ENCODE results near the gene TSPAN9.

DNA sequence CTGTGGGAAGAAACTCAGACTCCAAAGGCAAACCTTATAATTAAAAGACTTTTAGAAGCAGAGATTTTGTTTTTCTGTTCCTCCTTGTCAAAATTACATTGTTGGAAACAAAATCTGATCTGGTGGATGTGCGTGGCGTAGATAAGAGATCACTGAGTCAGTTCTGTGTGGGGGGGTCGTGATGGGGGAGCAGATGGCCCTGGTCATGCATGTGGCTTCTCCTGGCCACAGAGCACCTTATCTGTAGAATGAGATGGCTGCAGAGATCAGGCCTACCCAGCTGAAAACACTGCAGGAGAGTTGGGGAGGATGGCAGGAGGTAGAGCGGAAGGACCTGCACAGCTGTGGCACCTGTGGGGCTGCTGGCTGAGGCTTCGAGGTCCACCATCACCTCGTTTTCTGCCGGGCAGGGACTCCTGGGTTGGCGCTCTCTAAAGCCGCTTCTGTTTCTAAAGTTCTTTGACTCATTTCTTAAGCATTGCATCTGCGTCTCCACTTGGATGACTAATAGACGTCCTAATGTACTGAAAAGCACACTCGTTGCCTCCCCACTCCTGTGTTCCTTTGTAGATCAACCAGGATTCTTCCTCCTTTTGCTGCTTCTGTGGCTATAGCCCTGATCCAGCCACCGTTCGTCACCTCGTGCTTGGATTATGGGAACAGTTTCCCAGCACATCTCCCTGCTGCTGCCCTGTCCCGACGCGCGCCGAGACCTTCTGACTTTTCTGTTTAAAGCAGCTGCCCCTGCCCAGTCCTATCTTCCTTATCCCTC lies 93.4 kb downstream of the TSPAN9 start:
- TF ChIP-seq, protein P1, sequence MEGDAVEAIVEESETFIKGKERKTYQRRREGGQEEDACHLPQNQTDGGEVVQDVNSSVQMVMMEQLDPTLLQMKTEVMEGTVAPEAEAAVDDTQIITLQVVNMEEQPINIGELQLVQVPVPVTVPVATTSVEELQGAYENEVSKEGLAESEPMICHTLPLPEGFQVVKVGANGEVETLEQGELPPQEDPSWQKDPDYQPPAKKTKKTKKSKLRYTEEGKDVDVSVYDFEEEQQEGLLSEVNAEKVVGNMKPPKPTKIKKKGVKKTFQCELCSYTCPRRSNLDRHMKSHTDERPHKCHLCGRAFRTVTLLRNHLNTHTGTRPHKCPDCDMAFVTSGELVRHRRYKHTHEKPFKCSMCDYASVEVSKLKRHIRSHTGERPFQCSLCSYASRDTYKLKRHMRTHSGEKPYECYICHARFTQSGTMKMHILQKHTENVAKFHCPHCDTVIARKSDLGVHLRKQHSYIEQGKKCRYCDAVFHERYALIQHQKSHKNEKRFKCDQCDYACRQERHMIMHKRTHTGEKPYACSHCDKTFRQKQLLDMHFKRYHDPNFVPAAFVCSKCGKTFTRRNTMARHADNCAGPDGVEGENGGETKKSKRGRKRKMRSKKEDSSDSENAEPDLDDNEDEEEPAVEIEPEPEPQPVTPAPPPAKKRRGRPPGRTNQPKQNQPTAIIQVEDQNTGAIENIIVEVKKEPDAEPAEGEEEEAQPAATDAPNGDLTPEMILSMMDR (IDR thresholded peaks at IDR 0.05) = no peak
- TF ChIP-seq EP300 (IDR thresholded peaks at IDR 0.05) = no peak

Measured in suprapubic skin (tissue), 3 donors.